Nephron (organoid): Measurements from ENCODE around the gene CARMIL1.

Experiments used
- H3K27ac Mint-ChIP-seq, 3 experiments: 2 replicates each; pipeline ENCODE4 v1.8.0; 2020; ENCODE audit warnings: mixed read lengths in 3 of 3, mild to moderate bottlenecking in 2 of 3, moderate library complexity in 1 of 3
- H3K27me3 Mint-ChIP-seq: 2 replicates; pipeline ENCODE4 v1.8.0; 2021; ENCODE audit warnings: low read depth, mild to moderate bottlenecking, moderate library complexity, mixed read lengths
- H3K36me3 Mint-ChIP-seq: 2 replicates; pipeline ENCODE4 v1.8.0; 2020; ENCODE audit warnings: low read depth, mixed read lengths
- H3K4me1 Mint-ChIP-seq: 2 replicates; pipeline ENCODE4 v1.8.0; 2020; ENCODE audit warnings: mixed read lengths
- H3K4me3 Mint-ChIP-seq, 3 experiments: 2 replicates each; pipeline ENCODE4 v1.8.0; 2020; ENCODE audit warnings: mild to moderate bottlenecking in 3 of 3, mixed read lengths in 3 of 3, moderate library complexity in 2 of 3
- H3K9me3 Mint-ChIP-seq: 2 replicates; pipeline ENCODE4 v1.8.0; 2020; ENCODE audit warnings: mixed read lengths
- CTCF ChIP-seq, 3 experiments: fragments of 200-600 bp; sonication (generic); IDR thresholded peaks; one replicate each; pipeline ENCODE4 v1.5.0; 2021; ENCODE audit warnings: antibody characterized with exemption in 3 of 3; ENCODE audit not compliant: unreplicated experiment in 3 of 3

CARMIL1 gene

GRCh38 chr6:25452031-25452430, 172.9 kb downstream of the CARMIL1 start:
- H3K27ac Mint-ChIP-seq, result no peak overlapping the region
- H3K27me3 Mint-ChIP-seq, result no peaks in the 10 kb centered on the region
- peaks cover 12% of the 10 kb centered on the region for H3K36me3 Mint-ChIP-seq
- H3K4me1 Mint-ChIP-seq, result peaks cover 25% of the 10 kb centered on the region
- TF ChIP-seq CTCF (IDR thresholded peaks at IDR 0.05; ENCODE audit: unreplicated experiment in 3 of 3), result no peak
- no peak overlapping the region for H3K4me3 Mint-ChIP-seq
- H3K9me3 Mint-ChIP-seq, result no peaks in the 10 kb centered on the region

- peaks cover 33% of the 10 kb centered on the region for H3K4me1 Mint-ChIP-seq
- no peak for TF ChIP-seq CTCF (IDR thresholded peaks at IDR 0.05; ENCODE audit: unreplicated experiment in 3 of 3)
- H3K27me3 Mint-ChIP-seq, result no peaks in the 10 kb centered on the region
- no peaks in the 10 kb centered on the region for H3K9me3 Mint-ChIP-seq
- H3K27ac Mint-ChIP-seq, result no peak overlapping the region
- peaks cover 3% of the 10 kb centered on the region for H3K36me3 Mint-ChIP-seq
- no peak overlapping the region for H3K4me3 Mint-ChIP-seq
Measured at GRCh38 chr6:25453288-25453687, 174.1 kb downstream of the CARMIL1 start.

GRCh38 chr6:25454136-25454535, 175.0 kb downstream of the CARMIL1 start:
- TF ChIP-seq CTCF (IDR thresholded peaks at IDR 0.05; ENCODE audit: unreplicated experiment in 3 of 3), result no peak
- peaks cover 31% of the 10 kb centered on the region for H3K4me1 Mint-ChIP-seq

GRCh38 chr6:25456249-25457040, 177.3 kb downstream of the CARMIL1 start:
- no peak overlapping the region for H3K4me3 Mint-ChIP-seq
- H3K36me3 Mint-ChIP-seq, result no peaks in the 10 kb centered on the region
- peak overlapping the region in 1 of 3 experiments; percentile 13 for H3K27ac Mint-ChIP-seq
- no peaks in the 10 kb centered on the region for H3K27me3 Mint-ChIP-seq
- TF ChIP-seq CTCF (IDR thresholded peaks at IDR 0.05; ENCODE audit: unreplicated experiment in 3 of 3), result no peak
- peaks cover 23% of the 10 kb centered on the region for H3K4me1 Mint-ChIP-seq
- H3K9me3 Mint-ChIP-seq, result no peaks in the 10 kb centered on the region

More at GRCh38 chr6:25454136-25454535, 175.0 kb downstream of the CARMIL1 start:
- Mint-ChIP-seq H3K4me3 (no peak overlapping the region), H3K9me3 (no peaks in the 10 kb centered on the region), H3K27ac (no peak overlapping the region), H3K36me3 (no peaks in the 10 kb centered on the region), H3K27me3 (no peaks in the 10 kb centered on the region)

- Mint-ChIP-seq H3K9me3 (no peaks in the 10 kb centered on the region), H3K36me3 (peaks cover 4% of the 10 kb centered on the region), H3K4me3 (no peak overlapping the region), H3K27ac (peak overlapping the region; percentile 49 to 68 (median 54)), H3K4me1 (peaks cover 27% of the 10 kb centered on the region), H3K27me3 (no peaks in the 10 kb centered on the region)
- TF ChIP-seq CTCF (IDR thresholded peaks at IDR 0.05; ENCODE audit: unreplicated experiment in 3 of 3), result no peak
Measured at GRCh38 chr6:25457516-25457915, 178.3 kb downstream of the CARMIL1 start.

- H3K9me3 Mint-ChIP-seq, result no peaks in the 10 kb centered on the region
- H3K27ac Mint-ChIP-seq, result no peak overlapping the region
- H3K36me3 Mint-ChIP-seq, result peaks cover 7% of the 10 kb centered on the region
- no peaks in the 10 kb centered on the region for H3K27me3 Mint-ChIP-seq
- H3K4me3 Mint-ChIP-seq, result no peak overlapping the region
- TF ChIP-seq CTCF (IDR thresholded peaks at IDR 0.05; ENCODE audit: unreplicated experiment in 3 of 3), result no peak
- H3K4me1 Mint-ChIP-seq, result peaks cover 30% of the 10 kb centered on the region
Measured at GRCh38 chr6:25458485-25458884, 179.3 kb downstream of the CARMIL1 start.
